ENCODE measurements around the gene SPG21.

SPG21 gene

GRCh38 chr15:64975390-64975789 lies 14.3 kb downstream of the SPG21 start:
- H3K27ac ChIP-seq (ENCODE audit: low read depth, low read length), result no peak overlapping the region
- no peak overlapping the region for H2AK5ac ChIP-seq (ENCODE audit: low read length)
- H3K4me1 ChIP-seq (ENCODE audit: control insufficient read depth, low read depth, low read length), result no peaks in the 10 kb centered on the region
- H2BK120ac ChIP-seq (ENCODE audit: low read depth, low read length), result no peak overlapping the region
- H3K79me2 ChIP-seq (ENCODE audit: control insufficient read depth, insufficient read depth, low read length), result no peaks in the 10 kb centered on the region
- no peak overlapping the region for H4K5ac ChIP-seq (ENCODE audit: low read length)
- no peak overlapping the region for H4K8ac ChIP-seq (ENCODE audit: low read depth, low read length)
- no peaks in the 10 kb centered on the region for H3K79me1 ChIP-seq (ENCODE audit: low read length)
- no peak for DNase-seq
- WGBS (ENCODE audit: extremely low coverage, insufficient coverage, low lambda C conversion rate), result no CpG with 5 or more reads among the region's 5 CpGs
- H3K56ac ChIP-seq (ENCODE audit: low read length), result no peak overlapping the region
- no peak overlapping the region for H2BK15ac ChIP-seq (replicated peaks; ENCODE audit: low read depth)
- no peak overlapping the region for H3K4me2 ChIP-seq (ENCODE audit: low read length)
- H3K23ac ChIP-seq (ENCODE audit: low read length), result no peak overlapping the region
- no peaks in the 10 kb centered on the region for H3K27me3 ChIP-seq (ENCODE audit: insufficient read depth, low read length, poor library complexity)
- H3K9ac ChIP-seq (ENCODE audit: low read length), result no peak overlapping the region
- H3K4ac ChIP-seq (ENCODE audit: low read depth, low read length), result no peak overlapping the region
- no peak overlapping the region for H2BK5ac ChIP-seq (ENCODE audit: low read length)
- H3K36me3 ChIP-seq (ENCODE audit: control insufficient read depth, insufficient read depth, low read length), result peaks cover 2% of the 10 kb centered on the region
- no peak overlapping the region for H3K18ac ChIP-seq (ENCODE audit: low read length)
- no peak overlapping the region for H3K4me3 ChIP-seq (ENCODE audit: low read length)

DNA sequence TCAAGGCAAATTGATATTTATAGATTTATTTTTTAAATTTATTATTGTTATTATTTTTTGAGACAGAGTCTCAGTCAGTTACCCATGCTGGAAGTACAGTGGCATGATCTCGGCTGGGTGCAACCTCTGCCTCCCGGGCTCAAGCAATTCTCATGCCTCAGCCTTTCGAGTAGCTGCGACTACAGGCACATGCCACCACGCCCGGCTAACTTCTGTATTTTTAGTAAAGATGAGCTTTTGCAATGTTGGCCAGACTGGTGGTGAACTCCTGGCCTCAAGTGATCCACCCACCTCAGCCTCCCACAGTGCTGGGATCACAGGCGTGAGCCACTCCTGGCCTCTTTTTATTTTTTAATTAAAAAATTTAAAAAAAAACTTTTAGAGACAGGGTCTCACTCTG lies 19.0 kb downstream of the SPG21 start:
- H3K23ac ChIP-seq (ENCODE audit: low read length), result no peak overlapping the region
- no peak overlapping the region for H2BK15ac ChIP-seq (replicated peaks; ENCODE audit: low read depth)
- H4K8ac ChIP-seq (ENCODE audit: low read depth, low read length), result no peak overlapping the region
- no peak overlapping the region for H3K27ac ChIP-seq (ENCODE audit: low read depth, low read length)
- no peak overlapping the region for H3K9ac ChIP-seq (ENCODE audit: low read length)
- no peak overlapping the region for H2BK120ac ChIP-seq (ENCODE audit: low read depth, low read length)
- no peak overlapping the region for H2AK5ac ChIP-seq (ENCODE audit: low read length)
- WGBS (ENCODE audit: extremely low coverage, insufficient coverage, low lambda C conversion rate), result no CpG with 5 or more reads among the region's 7 CpGs
- H3K27me3 ChIP-seq (ENCODE audit: insufficient read depth, low read length, poor library complexity), result no peaks in the 10 kb centered on the region
- no peak overlapping the region for H2BK5ac ChIP-seq (ENCODE audit: low read length)
- H4K5ac ChIP-seq (ENCODE audit: low read length), result no peak overlapping the region
- H3K18ac ChIP-seq (ENCODE audit: low read length), result no peak overlapping the region
- no peak overlapping the region for H3K4me2 ChIP-seq (ENCODE audit: low read length)
- H3K4me3 ChIP-seq (ENCODE audit: low read length), result no peak overlapping the region
- no peak overlapping the region for H3K4ac ChIP-seq (ENCODE audit: low read depth, low read length)
- H3K56ac ChIP-seq (ENCODE audit: low read length), result no peak overlapping the region
- H3K36me3 ChIP-seq (ENCODE audit: control insufficient read depth, insufficient read depth, low read length), result peaks cover 2% of the 10 kb centered on the region
- no peaks in the 10 kb centered on the region for H3K79me2 ChIP-seq (ENCODE audit: control insufficient read depth, insufficient read depth, low read length)
- no peaks in the 10 kb centered on the region for H3K4me1 ChIP-seq (ENCODE audit: control insufficient read depth, low read depth, low read length)
- H3K79me1 ChIP-seq (ENCODE audit: low read length), result no peaks in the 10 kb centered on the region
- DNase-seq, result no peak

DNA sequence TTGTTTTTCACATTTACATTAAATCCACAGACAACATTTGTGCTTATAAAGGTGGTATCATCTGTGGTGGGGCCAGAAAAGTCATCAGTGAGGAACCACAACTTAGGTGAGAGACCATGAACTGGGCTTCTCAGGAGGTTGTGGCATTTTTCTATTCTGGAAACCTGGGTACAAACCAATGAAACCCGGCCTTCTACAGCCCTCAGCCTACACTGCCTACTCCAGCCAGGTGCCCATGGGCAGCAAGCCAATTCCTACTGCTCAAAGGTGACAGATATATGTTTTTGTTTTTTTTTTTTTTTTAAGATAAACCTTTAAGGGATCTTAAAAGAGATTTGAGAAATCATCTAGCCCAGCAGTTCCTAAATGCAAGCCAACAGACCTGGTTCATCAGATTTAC lies 20.3 kb downstream of the SPG21 start:
- no CpG with 5 or more reads among the region's 1 CpG for WGBS (ENCODE audit: extremely low coverage, insufficient coverage, low lambda C conversion rate)
- no peak overlapping the region for H2BK15ac ChIP-seq (replicated peaks; ENCODE audit: low read depth)

DNA sequence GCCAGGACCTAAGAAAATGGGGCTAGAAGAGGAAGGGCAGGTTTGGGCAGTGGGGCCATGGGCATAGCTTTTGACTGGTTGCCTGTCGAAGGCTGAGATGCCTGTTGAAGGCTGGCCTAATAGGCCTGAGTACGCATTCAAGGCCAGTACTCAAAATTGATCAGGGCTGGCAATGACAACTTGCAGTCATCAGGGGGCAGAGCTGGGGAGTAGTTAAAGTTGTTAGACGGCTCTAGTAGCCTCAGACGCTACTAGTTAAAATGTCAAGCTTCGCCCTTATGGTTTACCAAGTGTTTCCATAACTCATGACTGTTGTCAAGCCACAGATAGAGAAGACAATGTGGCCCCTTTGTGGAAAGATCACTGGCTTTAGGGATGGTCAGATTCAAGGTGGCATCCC lies 28.7 kb downstream of the SPG21 start:
- Histone ChIP-seq H4K5ac (ENCODE audit: low read length) (no peak overlapping the region), H3K56ac (ENCODE audit: low read length) (no peak overlapping the region), H3K79me2 (ENCODE audit: control insufficient read depth, insufficient read depth, low read length) (no peaks in the 10 kb centered on the region), H3K23ac (ENCODE audit: low read length) (no peak overlapping the region), H2BK15ac (replicated peaks; ENCODE audit: low read depth) (no peak overlapping the region), H3K27ac (ENCODE audit: low read depth, low read length) (no peak overlapping the region), H3K79me1 (ENCODE audit: low read length) (no peaks in the 10 kb centered on the region), H3K4me3 (ENCODE audit: low read length) (no peak overlapping the region), H3K18ac (ENCODE audit: low read length) (no peak overlapping the region), H2AK5ac (ENCODE audit: low read length) (no peak overlapping the region), H3K4ac (ENCODE audit: low read depth, low read length) (no peak overlapping the region), H3K9ac (ENCODE audit: low read length) (no peak overlapping the region), H3K4me1 (ENCODE audit: control insufficient read depth, low read depth, low read length) (no peaks in the 10 kb centered on the region), H3K27me3 (ENCODE audit: insufficient read depth, low read length, poor library complexity) (no peaks in the 10 kb centered on the region), H2BK120ac (ENCODE audit: low read depth, low read length) (no peak overlapping the region), H3K36me3 (ENCODE audit: control insufficient read depth, insufficient read depth, low read length) (peaks cover 10% of the 10 kb centered on the region), H2BK5ac (ENCODE audit: low read length) (no peak overlapping the region), H4K8ac (ENCODE audit: low read depth, low read length) (no peak overlapping the region), H3K4me2 (ENCODE audit: low read length) (no peak overlapping the region)
- no CpG with 5 or more reads among the region's 5 CpGs for WGBS (ENCODE audit: extremely low coverage, insufficient coverage, low lambda C conversion rate)
- DNase-seq, result peak; percentile 22

More for the DNA sequence above, 20.3 kb downstream of the SPG21 start:
- Histone ChIP-seq H4K8ac (ENCODE audit: low read depth, low read length) (no peak overlapping the region), H3K9ac (ENCODE audit: low read length) (no peak overlapping the region), H3K18ac (ENCODE audit: low read length) (no peak overlapping the region), H3K27ac (ENCODE audit: low read depth, low read length) (no peak overlapping the region), H2BK5ac (ENCODE audit: low read length) (no peak overlapping the region), H3K4me1 (ENCODE audit: control insufficient read depth, low read depth, low read length) (no peaks in the 10 kb centered on the region), H3K27me3 (ENCODE audit: insufficient read depth, low read length, poor library complexity) (no peaks in the 10 kb centered on the region), H2AK5ac (ENCODE audit: low read length) (no peak overlapping the region), H3K4me2 (ENCODE audit: low read length) (no peak overlapping the region), H3K79me2 (ENCODE audit: control insufficient read depth, insufficient read depth, low read length) (no peaks in the 10 kb centered on the region), H3K36me3 (ENCODE audit: control insufficient read depth, insufficient read depth, low read length) (peaks cover 2% of the 10 kb centered on the region), H3K4me3 (ENCODE audit: low read length) (no peak overlapping the region), H3K79me1 (ENCODE audit: low read length) (no peaks in the 10 kb centered on the region), H3K23ac (ENCODE audit: low read length) (no peak overlapping the region), H3K4ac (ENCODE audit: low read depth, low read length) (no peak overlapping the region), H3K56ac (ENCODE audit: low read length) (no peak overlapping the region), H2BK120ac (ENCODE audit: low read depth, low read length) (no peak overlapping the region), H4K5ac (ENCODE audit: low read length) (no peak overlapping the region)
- DNase-seq, result no peak

DNA sequence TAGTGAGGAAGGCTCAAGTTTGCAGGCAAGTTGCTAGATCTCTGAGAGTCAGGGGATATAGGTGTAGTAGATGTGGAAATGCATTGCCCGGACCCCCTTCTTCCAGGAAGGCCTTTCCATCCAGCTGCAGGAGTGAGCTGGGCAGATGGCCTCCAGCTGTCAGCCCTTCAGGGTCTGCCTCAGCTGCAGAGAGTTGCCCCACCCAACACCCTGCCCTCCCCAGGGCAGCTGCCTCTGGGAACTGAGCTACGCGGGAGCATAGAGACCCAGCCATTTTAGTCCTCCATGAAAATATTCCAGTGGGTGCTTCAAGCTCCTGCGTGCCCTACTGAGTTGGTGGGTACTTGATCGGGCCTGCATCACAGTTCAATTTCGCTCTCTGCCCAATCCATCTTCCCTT lies 29.6 kb downstream of the SPG21 start:
- no CpG with 5 or more reads among the region's 6 CpGs for WGBS (ENCODE audit: extremely low coverage, insufficient coverage, low lambda C conversion rate)

GRCh38 chr15:64959128-64959527 lies 30.6 kb downstream of the SPG21 start:
- Histone ChIP-seq H3K36me3 (ENCODE audit: control insufficient read depth, insufficient read depth, low read length) (peaks cover 10% of the 10 kb centered on the region), H3K9ac (ENCODE audit: low read length) (no peak overlapping the region), H3K4me1 (ENCODE audit: control insufficient read depth, low read depth, low read length) (no peaks in the 10 kb centered on the region), H3K23ac (ENCODE audit: low read length) (no peak overlapping the region), H3K4me2 (ENCODE audit: low read length) (no peak overlapping the region), H3K4ac (ENCODE audit: low read depth, low read length) (no peak overlapping the region), H2BK15ac (replicated peaks; ENCODE audit: low read depth) (no peak overlapping the region), H3K79me1 (ENCODE audit: low read length) (no peaks in the 10 kb centered on the region), H3K56ac (ENCODE audit: low read length) (no peak overlapping the region), H2BK120ac (ENCODE audit: low read depth, low read length) (no peak overlapping the region), H3K4me3 (ENCODE audit: low read length) (no peak overlapping the region), H4K8ac (ENCODE audit: low read depth, low read length) (no peak overlapping the region), H3K27me3 (ENCODE audit: insufficient read depth, low read length, poor library complexity) (no peaks in the 10 kb centered on the region), H3K27ac (ENCODE audit: low read depth, low read length) (no peak overlapping the region), H2AK5ac (ENCODE audit: low read length) (no peak overlapping the region), H3K79me2 (ENCODE audit: control insufficient read depth, insufficient read depth, low read length) (no peaks in the 10 kb centered on the region), H4K5ac (ENCODE audit: low read length) (no peak overlapping the region), H3K18ac (ENCODE audit: low read length) (no peak overlapping the region), H2BK5ac (ENCODE audit: low read length) (no peak overlapping the region)
- WGBS (ENCODE audit: extremely low coverage, insufficient coverage, low lambda C conversion rate), result no CpG with 5 or more reads among the region's 9 CpGs
- DNase-seq, result no peak

More for the DNA sequence above, 29.6 kb downstream of the SPG21 start:
- no peak overlapping the region for H4K8ac ChIP-seq (ENCODE audit: low read depth, low read length)
- no peak overlapping the region for H2AK5ac ChIP-seq (ENCODE audit: low read length)
- no peak overlapping the region for H2BK5ac ChIP-seq (ENCODE audit: low read length)
- H3K56ac ChIP-seq (ENCODE audit: low read length), result no peak overlapping the region
- no peak overlapping the region for H3K4me3 ChIP-seq (ENCODE audit: low read length)
- H3K27me3 ChIP-seq (ENCODE audit: insufficient read depth, low read length, poor library complexity), result no peaks in the 10 kb centered on the region
- no peaks in the 10 kb centered on the region for H3K79me1 ChIP-seq (ENCODE audit: low read length)
- no peak overlapping the region for H4K5ac ChIP-seq (ENCODE audit: low read length)
- H3K27ac ChIP-seq (ENCODE audit: low read depth, low read length), result no peak overlapping the region
- H3K23ac ChIP-seq (ENCODE audit: low read length), result no peak overlapping the region
- no peaks in the 10 kb centered on the region for H3K4me1 ChIP-seq (ENCODE audit: control insufficient read depth, low read depth, low read length)
- no peak overlapping the region for H3K4ac ChIP-seq (ENCODE audit: low read depth, low read length)
- H2BK15ac ChIP-seq (replicated peaks; ENCODE audit: low read depth), result no peak overlapping the region
- H3K79me2 ChIP-seq (ENCODE audit: control insufficient read depth, insufficient read depth, low read length), result no peaks in the 10 kb centered on the region
- no peak overlapping the region for H3K9ac ChIP-seq (ENCODE audit: low read length)
- no peak for DNase-seq
- H3K18ac ChIP-seq (ENCODE audit: low read length), result no peak overlapping the region
- H3K4me2 ChIP-seq (ENCODE audit: low read length), result no peak overlapping the region
- peaks cover 13% of the 10 kb centered on the region for H3K36me3 ChIP-seq (ENCODE audit: control insufficient read depth, insufficient read depth, low read length)
- no peak overlapping the region for H2BK120ac ChIP-seq (ENCODE audit: low read depth, low read length)

Measured in mesendoderm (in vitro differentiated cells).